Transverse colon (tissue), 4 donors: ENCODE data around the gene HOTAIR.

Experiments used
- CTCF ChIP-seq, 5 experiments: fragments of 200-600 bp in 3 of 5; fragments of 450-650 bp in 2 of 5; sonication (generic) in 3 of 5; IDR thresholded peaks; 1 replicate in 2 of 5; 2 replicates in 3 of 5; pipeline ENCODE4 v1.5.1; 2016 to 2017; ENCODE audit warnings: antibody characterized with exemption in 5 of 5, inconsistent platforms in 3 of 5, mild to moderate bottlenecking in 2 of 5, moderate library complexity in 1 of 5
- EP300 ChIP-seq: sonication (generic); formaldehyde crosslinking; IDR thresholded peaks from one replicate; pipeline ENCODE4 v1.6.1; 2017; ENCODE audit warnings: antibody characterized with exemption, low read depth
- POLR2A ChIP-seq: fragments of 450-650 bp; IDR thresholded peaks from one replicate; pipeline ENCODE4 v1.6.1; 2016; ENCODE audit warnings: antibody characterized with exemption, mild to moderate bottlenecking, moderate library complexity
- POLR2AphosphoS5 ChIP-seq, 3 donors: sonication (generic); formaldehyde crosslinking; IDR thresholded peaks; one replicate each; pipeline ENCODE4 v1.6.1; 2016; ENCODE audit warnings: antibody characterized with exemption in 3 of 3

GRCh38 chr12:53977596-53978445 is 3.1 kb upstream of the HOTAIR start:
- TF ChIP-seq POLR2A = no peak
- no peak for TF ChIP-seq CTCF (IDR thresholded peaks at IDR 0.05)
- no peak for TF ChIP-seq EP300
- TF ChIP-seq POLR2AphosphoS5 (IDR thresholded peaks at IDR 0.05) = no peak
